Neural cell (in vitro differentiated cells): Measurements from ENCODE around the gene CCNK. TPM values are rescaled to one million over a fixed set of nuclear protein-coding genes. Genes with fewer than 3 reads are reported as not detected.

Experiments
- H2AFZ ChIP-seq: fragments of 200-600, 300-800 bp; sonication (generic), shearing (Covaris generic); 2 replicates; pipeline ENCODE4 v1.6.0; 2014; ENCODE audit warnings: low read depth, mild to moderate bottlenecking, antibody characterized with exemption, low read length, moderate library complexity
- H3F3A ChIP-seq: fragments of 200-600 bp; shearing (Covaris generic); 2 replicates; pipeline ENCODE4 v1.6.1; 2016; ENCODE audit warnings: mild to moderate bottlenecking, moderate library complexity, mixed read lengths, antibody characterized with exemption, low read length; ENCODE audit not compliant: insufficient read depth, poor library complexity, severe bottlenecking
- H3K27ac ChIP-seq: fragments of 200-600, 300-800 bp; sonication (generic), shearing (Covaris generic); 2 replicates; pipeline ENCODE4 v1.5.1; 2014; ENCODE audit warnings: mild to moderate bottlenecking, low read length, moderate library complexity
- H3K27me3 ChIP-seq: fragments of 300-800, 200-600 bp; sonication (generic), shearing (Covaris generic); 2 replicates; pipeline ENCODE4 v1.6.0; 2014; ENCODE audit warnings: mild to moderate bottlenecking, low read depth, low read length, moderate library complexity; ENCODE audit not compliant: insufficient read depth
- H3K36me3 ChIP-seq: fragments of 300-800, 200-600 bp; sonication (generic), shearing (Covaris generic); 2 replicates; pipeline ENCODE4 v1.5.1; 2014; ENCODE audit warnings: mild to moderate bottlenecking, antibody characterized with exemption, low read length, moderate library complexity; ENCODE audit not compliant: insufficient read depth
- H3K4me2 ChIP-seq: fragments of 300-800, 200-600 bp; sonication (generic), shearing (Covaris generic); 2 replicates; pipeline ENCODE4 v1.6.0; 2014; ENCODE audit warnings: mild to moderate bottlenecking, low read length
- H3K4me3 ChIP-seq: fragments of 300-800, 200-600 bp; sonication (generic), shearing (Covaris generic); 2 replicates; pipeline ENCODE4 v1.5.1; 2014; ENCODE audit warnings: mild to moderate bottlenecking, low read length, moderate library complexity
- H3K79me2 ChIP-seq: fragments of 200-600 bp; shearing (Covaris generic); replicated peaks from 2 replicates; pipeline ENCODE4 v1.6.0; 2014; ENCODE audit warnings: mild to moderate bottlenecking, low read length, moderate library complexity; ENCODE audit not compliant: insufficient read depth
- H3K9ac ChIP-seq: fragments of 300-800, 200-600 bp; sonication (generic), shearing (Covaris generic); 2 replicates; pipeline ENCODE4 v1.6.1; 2016; ENCODE audit warnings: mild to moderate bottlenecking, low read length, mixed read lengths
- H3K9me2 ChIP-seq: fragments of 200-600 bp; shearing (Covaris generic); 2 replicates; pipeline ENCODE4 v1.6.1; 2016; ENCODE audit warnings: mild to moderate bottlenecking, low read length, mixed read lengths; ENCODE audit not compliant: insufficient read depth
- H3K9me3 ChIP-seq: fragments of 200-600, 300-800 bp; sonication (generic), shearing (Covaris generic); 2 replicates; pipeline ENCODE4 v1.6.1; 2016; ENCODE audit warnings: mild to moderate bottlenecking, mixed run types, low read length, moderate library complexity, mixed read lengths
- H4K20me1 ChIP-seq: fragments of 200-600 bp; shearing (Covaris generic); 2 replicates; pipeline ENCODE4 v1.6.1; 2016; ENCODE audit warnings: mild to moderate bottlenecking, mixed run types; ENCODE audit not compliant: insufficient read depth
- CTCF ChIP-seq: fragments of 450-650 bp; IDR thresholded peaks from 2 replicates; pipeline ENCODE4 v1.5.1; 2014; ENCODE audit warnings: antibody characterized with exemption, mild to moderate bottlenecking, moderate library complexity; ENCODE audit not compliant: poor library complexity, severe bottlenecking
- EP300 ChIP-seq: fragments of 450-650 bp; conservative IDR thresholded peaks from 2 replicates; pipeline ENCODE4 v1.6.1; 2014; ENCODE audit warnings: antibody characterized with exemption, mild to moderate bottlenecking, moderate library complexity; ENCODE audit not compliant: poor library complexity, severe bottlenecking
- EZH2 ChIP-seq: fragments of 200-600, 300-800 bp; shearing (Covaris generic), sonication (generic); IDR thresholded peaks from 2 replicates; pipeline ENCODE4 v1.6.1; 2014; ENCODE audit warnings: antibody characterized with exemption, low read length, borderline replicate concordance, mild to moderate bottlenecking; ENCODE audit not compliant: insufficient read depth, poor library complexity, severe bottlenecking
- MXI1 ChIP-seq: fragments of 450-650 bp; conservative IDR thresholded peaks from 2 replicates; pipeline ENCODE4 v1.6.1; 2014; ENCODE audit warnings: antibody characterized with exemption, mild to moderate bottlenecking; ENCODE audit not compliant: poor library complexity, severe bottlenecking
- POLR2AphosphoS5 ChIP-seq: IDR thresholded peaks from 2 replicates; pipeline ENCODE4 v1.6.1; 2012
- RAD21 ChIP-seq: fragments of 450-650 bp; conservative IDR thresholded peaks from 2 replicates; pipeline ENCODE4 v1.6.1; 2014; ENCODE audit warnings: antibody characterized with exemption, mild to moderate bottlenecking, moderate library complexity
- REST ChIP-seq: IDR thresholded peaks from 2 replicates; pipeline ENCODE4 v1.6.1; 2012; ENCODE audit warnings: borderline replicate concordance
- SMC3 ChIP-seq: fragments of 450-650 bp; conservative IDR thresholded peaks from 2 replicates; pipeline ENCODE4 v1.6.1; 2014; ENCODE audit warnings: antibody characterized with exemption, mild to moderate bottlenecking, moderate library complexity; ENCODE audit not compliant: poor library complexity
- TAF1 ChIP-seq: IDR thresholded peaks from 2 replicates; pipeline ENCODE4 v1.6.1; 2012; ENCODE audit warnings: low read depth
- polyA plus RNA-seq: library from polyadenylated mRNA; depleted of rRNA; stranded (reverse); fragments of >200 nt; gene quantifications from 2 replicates; pipeline ENCODE4 v1.2.3, GENCODE V29; 2014

The CCNK gene
- polyA plus RNA-seq, 1 donor from 2014 or later = 11.2 TPM

- H3K27ac ChIP-seq = no peak overlapping the region
- H3K36me3 ChIP-seq = peaks cover 7% of the 10 kb centered on the region
- H3K9me2 ChIP-seq = no peaks in the 10 kb centered on the region
- no peaks in the 10 kb centered on the region for H3K9me3 ChIP-seq
- H3K27me3 ChIP-seq = no peaks in the 10 kb centered on the region
- no peak overlapping the region for H3K4me2 ChIP-seq
- no peaks in the 10 kb centered on the region for H3K79me2 ChIP-seq
- no peak overlapping the region for H3K4me3 ChIP-seq
- no peak for TF ChIP-seq MXI1
- no peak for TF ChIP-seq CTCF
- TF ChIP-seq EP300 = no peak
- TF ChIP-seq TAF1 = no peak
- TF ChIP-seq RAD21 = no peak
- TF ChIP-seq SMC3 = no peak
- no peak for TF ChIP-seq EZH2
- TF ChIP-seq POLR2AphosphoS5 = no peak
- TF ChIP-seq REST = no peak
- H3F3A ChIP-seq = no peaks in the 10 kb centered on the region
- H2AFZ ChIP-seq = no peak overlapping the region
- H3K9ac ChIP-seq = no peak overlapping the region
- H4K20me1 ChIP-seq = no peaks in the 10 kb centered on the region
Observed at GRCh38 chr14:99502989-99503421, 21.8 kb downstream of the CCNK start.

- no peak overlapping the region for H3K9ac ChIP-seq
- no peaks in the 10 kb centered on the region for H3F3A ChIP-seq
- H3K9me3 ChIP-seq = no peaks in the 10 kb centered on the region
- H3K36me3 ChIP-seq = peaks cover 7% of the 10 kb centered on the region
- no peaks in the 10 kb centered on the region for H4K20me1 ChIP-seq
- H3K27ac ChIP-seq = no peak overlapping the region
- no peaks in the 10 kb centered on the region for H3K27me3 ChIP-seq
- H2AFZ ChIP-seq = no peak overlapping the region
- no peak overlapping the region for H3K4me2 ChIP-seq
- no peaks in the 10 kb centered on the region for H3K9me2 ChIP-seq
- H3K4me3 ChIP-seq = no peak overlapping the region
- no peak for TF ChIP-seq EP300
- no peak for TF ChIP-seq SMC3
- TF ChIP-seq MXI1 = no peak
- no peak for TF ChIP-seq REST
- TF ChIP-seq TAF1 = no peak
- no peak for TF ChIP-seq POLR2AphosphoS5
- no peak for TF ChIP-seq EZH2
- no peak for TF ChIP-seq RAD21
- H3K79me2 ChIP-seq = no peaks in the 10 kb centered on the region
Observed at GRCh38 chr14:99503848-99504453, 22.7 kb downstream of the CCNK start.
